Measurements from ENCODE around the gene CFLAR.

The CFLAR gene

GRCh38 chr2:201116115-201116958 lies at the start of gene CFLAR:
TSS of gene CFLAR (plus strand) at chr2:201116164. CDS start at chr2:201129866, 13,702 bp downstream.
- DNase-seq = peak; percentile 81

- no peak for DNase-seq
Measured at GRCh38 chr2:201070948-201071478, 45.0 kb upstream of the CFLAR start.

- peak; percentile 92 for DNase-seq
Measured at GRCh38 chr2:201071479-201072200, 44.3 kb upstream of the CFLAR start, which contains the start of the genes HYCC2 and NDUFB3. TSS of gene HYCC2 (minus strand) at chr2:201071671. CDS start at chr2:201024009, 47,662 bp downstream. TSS of gene NDUFB3 (plus strand) at chr2:201072001. CDS start at chr2:201078883, 6,882 bp downstream.

- no peak for DNase-seq
Measured at GRCh38 chr2:201072201-201072530, 43.8 kb upstream of the CFLAR start.

- DNase-seq = no peak
Measured at GRCh38 chr2:201073071-201073470, 42.9 kb upstream of the CFLAR start.

GRCh38 chr2:201074996-201075395 lies 41.0 kb upstream of the CFLAR start:
- no peak for DNase-seq

- no peak for DNase-seq
Measured at GRCh38 chr2:201084863-201085262, 31.1 kb upstream of the CFLAR start.

- no peak for DNase-seq
Measured at GRCh38 chr2:201090574-201090973, 25.4 kb upstream of the CFLAR start.

- no peak for DNase-seq
Measured at GRCh38 chr2:201093573-201093972, 22.4 kb upstream of the CFLAR start.

- no peak for DNase-seq
Measured at GRCh38 chr2:201100497-201100896, 15.5 kb upstream of the CFLAR start.

- DNase-seq = no peak
Measured at GRCh38 chr2:201105759-201106158, 10.2 kb upstream of the CFLAR start.

GRCh38 chr2:201107624-201108023 lies 8.3 kb upstream of the CFLAR start:
- DNase-seq = no peak

- no peak for DNase-seq
Measured at GRCh38 chr2:201108341-201108740, 7.6 kb upstream of the CFLAR start.

GRCh38 chr2:201109186-201109585 lies 6.8 kb upstream of the CFLAR start:
- DNase-seq = no peak

GRCh38 chr2:201110615-201111014 lies 5.3 kb upstream of the CFLAR start:
- DNase-seq = no peak

- no peak for DNase-seq
Measured at GRCh38 chr2:201111096-201111495, 4.9 kb upstream of the CFLAR start.

- DNase-seq = no peak
Measured at GRCh38 chr2:201114350-201114749, 1.6 kb upstream of the CFLAR start.

- no peak for DNase-seq
Measured at GRCh38 chr2:201114846-201115245, 1.1 kb upstream of the CFLAR start.

GRCh38 chr2:201116959-201117734 lies 1.2 kb downstream of the CFLAR start:
- DNase-seq = peak; percentile 56

GRCh38 chr2:201117735-201118094 lies 1.8 kb downstream of the CFLAR start:
- DNase-seq = peak; percentile 53

GRCh38 chr2:201118121-201118960 lies 2.4 kb downstream of the CFLAR start:
- DNase-seq = peak; percentile 90
